GM12892 (cell line): Measurements from ENCODE around the gene PVRIG. TPM values are rescaled to one million over a fixed set of nuclear protein-coding genes. Genes with fewer than 3 reads are reported as not detected.
"Not testable (repeated sequence)": the region's sequence is repeated elsewhere in the genome, so short reads cannot be mapped to it uniquely, and the experiment has no call there.

ENCODE experiments used
- DNase-seq: peaks from one replicate; pipeline ENCODE4 v3.0.0; 2011; ENCODE audit not compliant: insufficient read length
- FAIRE-seq: peaks from 2 replicates; lab custom pipeline; 2011; peaks lifted over from hg19 to GRCh38; lab: Jason Lieb, UNC
- POLR2A ChIP-seq: IDR thresholded peaks from 2 replicates; pipeline ENCODE4 v1.6.1; 2011; ENCODE audit warnings: low read depth, low read length, control low read depth
- POLR2AphosphoS5 ChIP-seq: IDR thresholded peaks from 2 replicates; pipeline ENCODE4 v1.6.1; 2011; ENCODE audit warnings: low read depth, low read length, control low read depth
- TAF1 ChIP-seq: IDR thresholded peaks from 2 replicates; pipeline ENCODE4 v1.6.1; 2011; ENCODE audit warnings: low read depth, mild to moderate bottlenecking, control low read depth, low read length, borderline replicate concordance
- polyA plus RNA-seq: library from polyadenylated mRNA; unstranded; fragments of >200 nt; gene quantifications from one replicate; pipeline ENCODE4 v1.2.1, GENCODE V29; 2012; ENCODE audit warnings: missing spikeins, inconsistent platforms; ENCODE audit not compliant: missing spikeins

PVRIG gene
- polyA plus RNA-seq = 3.9 TPM

- DNase-seq, FAIRE-seq: not testable (repeated sequence)
- peak; percentile 15; the same call in 1 of the 2 replicates for TF ChIP-seq POLR2A
Measured at GRCh38 chr7:100219801-100220585, at the start of gene PVRIG. PVRIG (plus strand) TSS chr7:100219949; CDS start chr7:100219971, 22 bp downstream.

GRCh38 chr7:100170101-100170897 is 49.5 kb upstream of the PVRIG start:
- TF ChIP-seq POLR2A = no peak
- no peak for TF ChIP-seq POLR2AphosphoS5
- no peak for TF ChIP-seq TAF1
- no peak for FAIRE-seq
- no peak for DNase-seq

- no peak for DNase-seq
- TF ChIP-seq POLR2AphosphoS5 (no peak), POLR2A (no peak), TAF1 (no peak)
- peak; percentile 58 for FAIRE-seq
Measured at GRCh38 chr7:100171087-100171681, 48.6 kb upstream of the PVRIG start.

DNA sequence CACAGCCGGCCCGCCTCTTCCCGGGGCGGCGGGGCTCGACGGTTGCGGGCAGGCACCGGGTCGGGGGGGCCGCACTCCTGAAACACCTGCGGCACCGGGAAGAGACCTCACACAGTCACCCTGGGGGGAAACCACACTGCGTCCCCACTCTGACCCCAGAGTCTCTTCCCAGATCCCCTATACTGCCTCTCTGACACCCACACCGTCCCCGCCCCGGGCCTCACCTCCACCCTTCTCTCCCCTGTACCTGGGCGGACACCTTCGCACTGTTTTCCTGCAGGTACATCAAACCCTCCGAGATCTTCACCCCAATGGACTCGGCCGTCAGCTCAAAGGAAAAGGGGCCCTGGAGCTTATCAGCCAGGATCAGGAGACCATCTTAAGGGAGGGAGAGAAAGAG is 47.9 kb upstream of the PVRIG start:
- no peak for FAIRE-seq
- no peak for TF ChIP-seq POLR2A

GRCh38 chr7:100173806-100174495 is 45.8 kb upstream of the PVRIG start:
- DNase-seq (no peak), FAIRE-seq (no peak)
- no peak for TF ChIP-seq TAF1
- TF ChIP-seq POLR2A = no peak
- no peak for TF ChIP-seq POLR2AphosphoS5

More for the DNA sequence above, 47.9 kb upstream of the PVRIG start:
- DNase-seq = no peak

- FAIRE-seq (no peak), DNase-seq (no peak)
- TF ChIP-seq POLR2A = no peak
- no peak for TF ChIP-seq POLR2AphosphoS5
- no peak for TF ChIP-seq TAF1
Measured at GRCh38 chr7:100174582-100174981, 45.2 kb upstream of the PVRIG start.

DNA sequence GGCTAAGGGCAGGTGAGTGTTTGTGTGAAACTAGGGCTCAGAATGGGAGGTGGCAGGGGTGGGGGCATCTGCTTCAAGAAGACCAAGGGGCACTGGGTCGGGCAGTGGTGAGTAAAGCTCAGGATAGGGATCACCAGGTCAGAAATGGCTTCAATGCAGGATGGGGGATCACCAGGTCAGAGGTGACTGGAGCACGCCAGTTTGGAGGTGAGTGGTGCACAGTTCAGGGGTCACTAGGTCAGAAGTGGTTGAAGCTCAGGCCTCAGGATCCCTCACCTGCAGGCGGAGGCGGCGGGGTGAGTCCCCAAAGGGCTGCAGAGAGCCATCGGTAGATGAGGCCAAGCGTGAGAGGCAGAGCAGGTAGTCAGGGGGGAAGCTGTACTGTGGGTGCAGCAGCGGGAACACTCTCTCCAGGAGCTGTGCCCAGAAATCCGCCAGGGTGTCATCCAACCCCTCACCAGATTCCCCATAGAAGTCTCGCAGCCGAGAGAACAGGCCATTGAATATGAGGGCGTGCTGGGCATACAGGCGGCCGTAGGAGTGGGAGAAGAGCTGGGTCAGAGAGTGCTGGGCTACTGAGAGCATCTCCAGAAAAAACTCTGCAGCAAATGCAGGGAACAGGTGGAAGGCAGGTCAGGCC is 44.3 kb upstream of the PVRIG start:
- TF ChIP-seq POLR2A = no peak
- no peak for TF ChIP-seq TAF1
- TF ChIP-seq POLR2AphosphoS5 = no peak

DNA sequence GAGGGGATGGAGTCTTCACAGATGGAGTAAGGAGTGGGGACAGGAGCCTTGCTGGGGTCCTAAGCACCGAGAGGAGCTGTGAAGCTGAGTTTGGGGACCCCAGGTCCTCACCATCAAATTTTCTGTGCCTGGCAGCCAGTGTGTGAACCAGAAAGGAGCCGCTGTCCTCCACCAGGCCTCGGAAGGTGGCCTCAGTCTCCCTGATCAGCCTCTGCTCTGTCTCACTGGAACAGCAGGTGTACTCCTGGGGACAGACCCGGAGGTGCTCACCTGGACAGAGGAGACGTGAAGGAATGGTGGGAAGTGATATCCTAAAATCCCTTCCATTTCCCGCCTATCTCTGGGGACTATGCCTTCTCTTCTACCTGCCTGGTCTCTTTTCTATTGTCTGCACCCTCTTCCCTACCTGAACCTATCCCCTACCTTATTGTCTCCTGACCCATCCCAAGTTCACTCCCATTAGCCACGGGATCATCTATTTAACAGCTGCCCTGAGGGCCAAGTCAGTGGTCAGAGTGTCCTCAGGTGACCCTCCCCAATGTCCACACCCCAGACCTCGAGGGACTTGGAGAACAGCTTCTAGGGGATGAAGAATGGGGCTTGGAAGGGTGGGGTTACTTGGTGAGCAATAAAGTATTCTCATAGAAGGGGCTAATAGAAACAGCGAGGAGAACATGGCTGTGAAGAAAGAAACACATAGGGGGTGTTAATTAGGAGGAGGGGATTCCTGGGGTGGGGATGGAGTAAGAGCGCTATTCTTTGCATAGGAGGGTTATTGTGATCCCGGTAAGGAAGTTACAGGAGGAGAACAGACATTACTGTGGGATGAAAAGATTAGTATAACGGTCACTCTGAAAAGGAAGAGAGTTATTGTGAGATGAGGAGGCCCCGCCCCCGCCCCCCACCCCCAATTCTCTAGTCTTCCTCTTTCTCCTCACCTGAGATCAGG is 43.4 kb upstream of the PVRIG start:
- DNase-seq (no peak), FAIRE-seq (no peak)
- TF ChIP-seq POLR2AphosphoS5 = no peak
- no peak for TF ChIP-seq POLR2A
- TF ChIP-seq TAF1 = no peak

More for the DNA sequence above, 44.3 kb upstream of the PVRIG start:
- FAIRE-seq (no peak), DNase-seq (no peak)

DNA sequence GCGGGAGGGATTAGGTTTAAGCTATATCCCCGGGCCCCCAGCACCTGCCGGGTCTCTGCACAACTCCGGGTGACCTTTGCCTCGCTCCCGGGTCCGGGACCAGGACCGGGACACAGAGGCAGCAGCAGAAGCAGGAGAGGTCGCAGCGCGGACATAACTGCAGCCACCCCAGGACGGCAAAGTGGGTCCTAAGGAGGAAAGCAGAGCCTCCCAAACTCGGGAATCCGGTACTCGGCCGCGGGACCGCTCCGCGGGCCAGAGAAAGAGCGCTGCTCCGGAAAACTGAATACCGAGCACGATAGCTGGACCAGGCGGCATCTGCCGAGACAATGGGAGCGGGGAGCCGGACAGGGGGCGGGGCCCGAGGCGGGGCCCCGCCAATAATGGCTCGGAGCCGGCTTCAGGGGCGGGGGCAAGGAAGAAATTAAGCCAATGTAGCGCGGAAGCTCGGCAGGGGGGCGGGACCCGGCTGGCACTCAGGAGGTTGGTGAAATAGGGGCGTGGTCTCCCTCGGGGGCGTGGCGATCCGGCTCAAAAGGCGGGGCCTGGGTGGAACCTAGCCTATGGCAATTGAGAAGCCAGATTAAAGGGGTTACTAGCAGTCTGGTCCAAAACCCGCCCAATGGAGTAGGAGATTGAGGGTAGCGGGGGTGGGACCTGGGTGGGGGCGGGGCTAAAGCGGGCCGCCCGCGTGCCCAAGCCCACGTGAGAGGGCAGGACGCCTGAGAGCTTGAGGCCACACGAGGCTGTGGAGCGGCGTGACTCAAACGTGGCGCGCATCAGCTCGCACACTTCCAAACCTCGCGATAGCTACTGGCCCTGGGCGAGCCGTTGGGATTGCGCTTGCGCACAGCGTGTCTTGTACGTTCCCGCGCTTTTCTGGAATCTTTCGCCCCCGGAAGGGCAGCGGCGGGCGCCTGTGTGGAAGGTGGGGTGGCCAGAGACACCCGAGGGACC is 42.4 kb upstream of the PVRIG start, which contains the start of the genes GPC2 and STAG3:
GPC2 (minus strand) TSS at position 337 of the 957 bp plus-strand sequence; CDS start at position 155, 182 bp downstream.
STAG3 (plus strand) TSS at position 874 of the 957 bp plus-strand sequence. CDS start 2,639 bp downstream, outside the sequence.
- DNase-seq (peak; percentile 91), FAIRE-seq (peak; percentile 97)
- TF ChIP-seq TAF1 (peak; percentile 31; the same call in 1 of the 2 replicates), POLR2A (no peak), POLR2AphosphoS5 (no peak)

- FAIRE-seq = not testable (repeated sequence)
Measured at GRCh38 chr7:100180084-100180483, 39.7 kb upstream of the PVRIG start.

DNA sequence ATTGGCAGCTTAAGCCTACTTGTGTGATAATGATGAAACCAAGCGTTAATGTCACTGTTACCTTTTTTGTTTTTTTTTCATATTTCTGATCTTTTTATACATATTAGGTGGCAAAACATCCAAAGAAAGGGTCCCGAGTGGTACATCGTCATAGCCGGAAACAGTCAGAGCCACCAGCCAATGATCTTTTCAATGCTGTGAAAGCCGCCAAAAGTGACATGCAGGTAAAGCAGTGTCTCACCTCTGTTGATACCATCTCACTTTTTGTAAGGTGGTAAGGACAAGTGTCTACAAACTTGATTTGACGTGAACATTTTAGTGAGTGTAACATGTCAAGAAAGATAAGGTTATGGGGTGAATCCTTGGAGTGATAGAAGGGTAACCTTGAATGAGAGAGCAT is 37.1 kb upstream of the PVRIG start:
- DNase-seq, FAIRE-seq: not testable (repeated sequence)

More at GRCh38 chr7:100180084-100180483, 39.7 kb upstream of the PVRIG start:
- DNase-seq = not testable (repeated sequence)

DNA sequence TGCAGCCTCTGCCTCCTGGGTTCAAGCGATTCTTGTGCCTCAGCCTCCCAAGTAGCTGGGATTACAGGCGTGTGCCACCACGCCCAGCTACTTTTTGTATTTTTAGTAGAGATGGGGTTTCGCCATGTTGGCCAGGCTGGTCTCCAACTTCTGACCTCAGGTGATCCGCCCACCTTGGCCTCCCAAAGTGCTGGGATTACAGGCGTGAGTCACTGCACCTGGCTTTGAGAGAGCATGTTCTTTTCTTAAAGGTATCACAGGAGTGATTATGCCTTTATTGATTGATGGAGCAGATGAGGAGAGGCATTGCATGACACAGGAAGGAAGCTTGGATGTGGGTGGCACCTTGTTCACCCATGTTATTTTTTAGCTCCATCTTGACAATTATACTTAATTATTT is 36.7 kb upstream of the PVRIG start:
- FAIRE-seq, DNase-seq: not testable (repeated sequence)
